K562 (cell line): Measurements from ENCODE around the gene EEFSEC. TPM values are rescaled to one million over a fixed set of nuclear protein-coding genes. Genes with fewer than 3 reads are reported as not detected.

ENCODE experiments used
- ATAC-seq: fragments of 200-7000 bp; cut with Tn5 transposase; 3 replicates; pipeline ENCODE4 v1.9.1; 2020; ENCODE audit warnings: moderate library complexity
- BruUV-seq: library from RNA; stranded (reverse); fragments of 400-500 nt; replicated peaks from 2 replicates; lab custom pipeline; 2021; lab: Mats Ljungman, UMichigan
- CTCF ChIA-PET: fragments of 300-600 bp; formaldehyde crosslinking; extraction: SDS; loops from one replicate; lab custom pipeline; 2021; ENCODE audit warnings: low intra/inter-chr PET ratio; lab: Yijun Ruan, JAX
- POLR2A ChIA-PET: fragments of 300-600, 350-650 bp; sonication (Branson Sonifier 250); formaldehyde crosslinking; extraction: SDS; loops from one replicate; lab custom pipeline; 2021; ENCODE audit warnings: antibody characterized with exemption, inconsistent platforms; lab: Yijun Ruan, JAX
- DNase-seq, 4 experiments: peaks; one replicate each; pipeline versions ENCODE4 v3.0.0 to v3.0.0-alpha.2; 2011 to 2018; ENCODE audit warnings: low spot score in 3 of 4, mixed read lengths in 3 of 4; ENCODE audit errors: extremely low read depth in 1 of 4
- FAIRE-seq: peaks from 2 replicates; lab custom pipeline; 2011; peaks lifted over from hg19 to GRCh38; lab: Jason Lieb, UNC
- H2AFZ ChIP-seq: 2 replicates; pipeline ENCODE4 v1.6.0; 2011; ENCODE audit warnings: low read depth, low read length, control low read depth, inconsistent platforms
- H3K27ac ChIP-seq: fragments of 200-600 bp; 3 replicates; pipeline ENCODE4 v1.8.0; 2011; ENCODE audit warnings: low read depth, mild to moderate bottlenecking, control low read depth, inconsistent platforms, low read length, moderate library complexity, mixed read lengths; ENCODE audit errors: extremely low read depth
- H3K27me3 ChIP-seq, 2 experiments: fragments of 300-600 bp in 1 of 2; 2 replicates in 1 of 2; 3 replicates in 1 of 2; pipeline versions ENCODE4 v1.6.0 to v1.8.0; 2011; ENCODE audit warnings: inconsistent platforms in 2 of 2, low read length in 2 of 2, mild to moderate bottlenecking in 1 of 2, mixed read lengths in 1 of 2, moderate library complexity in 1 of 2; ENCODE audit not compliant: control insufficient read depth in 2 of 2, insufficient read depth in 2 of 2
- H3K36me3 ChIP-seq: fragments of 300-600 bp; 3 replicates; pipeline ENCODE4 v1.8.0; 2011; ENCODE audit warnings: mild to moderate bottlenecking, low read length, inconsistent platforms; ENCODE audit not compliant: control insufficient read depth, insufficient read depth
- H3K4me1 ChIP-seq, 2 experiments: fragments of 200-600 bp in 1 of 2; replicated peaks in 1 of 2; 2 replicates in 1 of 2; 3 replicates in 1 of 2; pipeline versions ENCODE4 v1.5.1 to v1.8.0; 2011; ENCODE audit warnings: inconsistent platforms in 2 of 2, low read length in 2 of 2, mild to moderate bottlenecking in 1 of 2, mixed read lengths in 1 of 2, moderate library complexity in 1 of 2; ENCODE audit not compliant: control insufficient read depth in 2 of 2, insufficient read depth in 2 of 2
- H3K4me2 ChIP-seq: 2 replicates; pipeline ENCODE4 v1.6.1; 2011; ENCODE audit warnings: low read length, control low read depth, inconsistent platforms, mixed read lengths; ENCODE audit not compliant: insufficient read depth
- H3K4me3 ChIP-seq: fragments of 200-600 bp; sonication (generic), shearing (Covaris generic); 2 replicates; pipeline ENCODE4 v1.5.1; 2016; ENCODE audit warnings: control low read depth, inconsistent platforms
- H3K79me2 ChIP-seq: fragments of 200-600 bp; 3 replicates; pipeline ENCODE4 v1.8.0; 2011; ENCODE audit warnings: low read length, inconsistent platforms; ENCODE audit not compliant: control insufficient read depth, insufficient read depth
- H3K9ac ChIP-seq, 2 experiments: 2 replicates each; pipeline versions ENCODE4 v1.6.0 to v1.6.1; 2011; ENCODE audit warnings: low read depth in 2 of 2, low read length in 2 of 2, control low read depth in 1 of 2, inconsistent platforms in 1 of 2, mild to moderate bottlenecking in 1 of 2, mixed read lengths in 1 of 2; ENCODE audit not compliant: insufficient read depth in 1 of 2
- H3K9me1 ChIP-seq: one replicate; pipeline ENCODE4 v1.6.0; 2011; ENCODE audit warnings: inconsistent platforms, mild to moderate bottlenecking, low read length, moderate library complexity; ENCODE audit not compliant: control insufficient read depth, insufficient read depth
- H3K9me3 ChIP-seq: replicated peaks from 2 replicates; pipeline ENCODE4 v1.5.1; 2011; ENCODE audit warnings: low read depth, low read length, inconsistent platforms; ENCODE audit not compliant: control insufficient read depth, insufficient read depth
- H4K20me1 ChIP-seq: replicated peaks from 2 replicates; pipeline ENCODE4 v1.6.1; 2011; ENCODE audit warnings: low read length, inconsistent platforms, mixed read lengths; ENCODE audit not compliant: control insufficient read depth, insufficient read depth
- CBX5 ChIP-seq: IDR thresholded peaks from 2 replicates; pipeline ENCODE4 v1.6.1; 2014; ENCODE audit warnings: low read depth, borderline replicate concordance
- DLX4 ChIP-seq: fragments of 250-450 bp; sonication (Bioruptor Pico); IDR thresholded peaks from 2 replicates; pipeline ENCODE4 v1.6.1; 2021; ENCODE audit warnings: mild to moderate bottlenecking
- HOMEZ ChIP-seq: fragments of 250-450 bp; sonication (Bioruptor Pico); IDR thresholded peaks from 2 replicates; pipeline ENCODE4 v1.4.0; 2020; ENCODE audit warnings: mild to moderate bottlenecking, moderate library complexity
- KLF1 ChIP-seq: fragments of 450-650 bp; IDR thresholded peaks from 2 replicates; pipeline ENCODE4 v1.6.1; 2016; ENCODE audit warnings: missing genetic modification characterization, missing compliant biosample characterization
- LEF1 ChIP-seq: fragments of 450-650 bp; IDR thresholded peaks from 2 replicates; pipeline ENCODE4 v1.6.1; 2016; ENCODE audit warnings: mild to moderate bottlenecking
- POLR2G ChIP-seq: fragments of 200-400 bp; formaldehyde crosslinking; IDR thresholded peaks from 2 replicates; pipeline ENCODE4 v1.6.1; 2017; ENCODE audit warnings: low read depth, mild to moderate bottlenecking, antibody characterized with exemption, low read length, moderate library complexity
- PTBP1 ChIP-seq: fragments of 200-400 bp; formaldehyde crosslinking; IDR thresholded peaks from 2 replicates; pipeline ENCODE4 v1.6.1; 2017; ENCODE audit warnings: low read depth, low read length
- RAD51 ChIP-seq: fragments of 450-650 bp; IDR thresholded peaks from 2 replicates; pipeline ENCODE4 v1.7.1; 2016; ENCODE audit warnings: low read depth, mild to moderate bottlenecking, borderline replicate concordance
- SMARCB1 ChIP-seq: IDR thresholded peaks from 2 replicates; pipeline ENCODE4 v1.6.1; 2011; ENCODE audit warnings: improper control_type of control experiment, low read depth; ENCODE audit not compliant: insufficient read length
- ZBTB26 ChIP-seq: fragments of 450-650 bp; formaldehyde crosslinking; IDR thresholded peaks from 2 replicates; pipeline ENCODE4 v1.4.0; 2022; ENCODE audit warnings: missing genetic modification characterization
- ZHX1 ChIP-seq: fragments of 150-350 bp; conservative IDR thresholded peaks from 2 replicates; pipeline ENCODE4 v1.6.1; 2014; ENCODE audit warnings: low read length
- WGBS: fragments of 100-300 bp; shearing (Covaris generic); methylation state at CpG from one replicate; pipeline ENCODE4 v1.1.6; 2016; ENCODE audit warnings: low coverage, mixed read lengths; ENCODE audit not compliant: insufficient coverage; ENCODE audit errors: missing lambda C conversion rate; 5-methylcytosine and 5-hydroxymethylcytosine counted together
- in situ Hi-C: fragments of 300-500 bp; cut with MboI; formaldehyde crosslinking; loops from 4 replicates; pipeline ENCODE4 v1.15.0; 2018; ENCODE audit warnings: inconsistent platforms, mixed read lengths
- intact Hi-C: fragments of 100-400 bp; cut with micrococcal nuclease; formaldehyde crosslinking; loops from 2 replicates; pipeline ENCODE4 v1.14.2; 2022
- polyA plus RNA-seq, 8 experiments: library from polyadenylated mRNA; depleted of rRNA in 4 of 8; stranded (reverse) in 5 of 8; unstranded in 3 of 8; fragments of >200 nt; fragmentation: Nextera tagmentation in 2 of 8; fragmentation: Illumina TruSeq in 1 of 8; extraction: Ambion mirVana in 2 of 8; extraction: Trizol in 1 of 8; gene quantifications; 2 replicates each; pipeline versions ENCODE4 v1.2.1 to v1.2.3, GENCODE V29; 2011 to 2014; ENCODE audit warnings: inconsistent platforms in 1 of 8, missing spikeins in 1 of 8
- total RNA-seq, 7 experiments: library from RNA; depleted of rRNA in 6 of 7; stranded (reverse); fragments of >200 nt in 6 of 7; fragmentation: Illumina TruSeq in 2 of 7; extraction: Trizol in 2 of 7; gene quantifications; 2 replicates each; pipeline versions ENCODE4 v1.2.1 to v1.2.3, GENCODE V29; 2011 to 2021; ENCODE audit warnings: low replicate concordance in 1 of 7
- TF ChIP-seq, protein P1 (sequence below): fragments of 200-800 bp; sonication (Bioruptor generic); IDR thresholded peaks from 2 replicates; pipeline ENCODE4 v1.6.1; 2017; ENCODE audit warnings: missing genetic modification characterization, missing compliant biosample characterization

Gene EEFSEC
- total and polyA plus RNA-seq, 9 of the 15 experiments (the other 6 are each of a cell fraction or from before 2014, with no cell fraction given) = 0.35 to 11.8 (median 7.7) TPM

DNA sequence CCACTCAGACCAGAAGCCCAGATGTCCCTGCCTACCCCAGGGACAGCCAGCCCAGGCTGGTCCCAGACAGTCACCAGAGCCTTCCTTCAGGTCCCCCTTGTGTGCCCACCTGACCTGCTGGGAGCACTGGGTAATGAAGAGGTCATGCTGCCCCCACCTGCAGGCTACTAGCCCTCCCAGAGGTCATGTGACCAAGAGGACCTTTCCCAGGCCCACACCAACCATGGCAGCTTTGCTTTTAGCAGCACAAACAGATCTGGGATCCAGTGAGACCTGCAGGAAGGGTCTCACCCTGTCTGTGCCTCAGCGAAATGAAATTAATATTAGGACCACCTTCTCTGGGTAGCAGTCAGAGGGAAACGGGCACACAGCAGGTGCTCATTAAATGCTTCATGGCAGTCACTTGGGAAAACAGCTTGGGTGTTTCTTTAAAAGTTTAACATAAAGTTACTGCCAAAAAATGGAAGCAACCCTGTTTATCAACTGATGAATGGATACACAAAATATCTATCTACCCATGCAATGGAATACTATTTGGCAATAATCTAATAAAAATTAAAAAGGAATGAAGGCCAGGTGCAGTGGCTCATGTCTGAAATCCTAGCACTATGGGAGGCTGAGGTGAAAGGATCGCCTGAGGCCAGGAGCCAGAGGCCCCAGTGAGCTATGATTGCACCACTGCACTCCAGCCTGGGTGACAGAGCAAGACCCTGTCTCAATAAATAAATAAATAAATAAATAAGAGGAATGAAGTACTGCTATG is 269.7 kb downstream of the EEFSEC start:
- Histone ChIP-seq H3K27ac (peak overlapping the region; percentile 46; the same call in 1 of the 3 replicates), H4K20me1 (no peaks in the 10 kb centered on the region), H3K4me2 (no peak overlapping the region), H3K4me3 (no peak overlapping the region), H3K27me3 (no peaks in the 10 kb centered on the region), H3K36me3 (no peaks in the 10 kb centered on the region), H3K9me1 (no peaks in the 10 kb centered on the region), H3K9me3 (peaks cover 2% of the 10 kb centered on the region; the same call in 1 of the 2 replicates), H3K4me1 (peaks cover 55 to 88% of the 10 kb centered on the region in 2 experiments), H2AFZ (no peak overlapping the region), H3K9ac (peak overlapping the region in 1 of 2 experiments; percentile 85; a peak in 2 of 4 replicates), H3K79me2 (peaks cover 4% of the 10 kb centered on the region; the same call in 2 of the 3 replicates)
- ATAC-seq (no peak), DNase-seq (no peak), FAIRE-seq (no peak)
- intact Hi-C loops (no loop called here), in situ Hi-C loops (no loop called here)
- CTCF ChIA-PET = no interaction called here
- POLR2A ChIA-PET = interaction anchor here (0.6 to 0.9 kb wide), 2 partner anchors 57 to 65 kb away, joined by 3 to 4 read pairs; no protein-coding TSS in a partner anchor
- WGBS = 59% methylated on average over 3 of the region's 3 CpGs
- no TSS peak for BruUV-seq
- TF ChIP-seq ZBTB26 (no peak), ZHX1 (no peak), SMARCB1 (no peak), POLR2G (0 out of 2 replicates have a peak, but pooled peaks have one; percentile 2), DLX4 (CRISPR knock-in tag) (no peak), PTBP1 (no peak), HOMEZ (CRISPR knock-in tag) (no peak), KLF1 (tag) (no peak), RAD51 (peak; percentile 56; the same call in 1 of the 2 replicates), CBX5 (no peak), LEF1 (no peak)
- TF ChIP-seq, protein P1, sequence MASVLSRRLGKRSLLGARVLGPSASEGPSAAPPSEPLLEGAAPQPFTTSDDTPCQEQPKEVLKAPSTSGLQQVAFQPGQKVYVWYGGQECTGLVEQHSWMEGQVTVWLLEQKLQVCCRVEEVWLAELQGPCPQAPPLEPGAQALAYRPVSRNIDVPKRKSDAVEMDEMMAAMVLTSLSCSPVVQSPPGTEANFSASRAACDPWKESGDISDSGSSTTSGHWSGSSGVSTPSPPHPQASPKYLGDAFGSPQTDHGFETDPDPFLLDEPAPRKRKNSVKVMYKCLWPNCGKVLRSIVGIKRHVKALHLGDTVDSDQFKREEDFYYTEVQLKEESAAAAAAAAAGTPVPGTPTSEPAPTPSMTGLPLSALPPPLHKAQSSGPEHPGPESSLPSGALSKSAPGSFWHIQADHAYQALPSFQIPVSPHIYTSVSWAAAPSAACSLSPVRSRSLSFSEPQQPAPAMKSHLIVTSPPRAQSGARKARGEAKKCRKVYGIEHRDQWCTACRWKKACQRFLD = peak; percentile 17; the same call in 1 of the 2 replicates
